B cell (primary cell): Measurements from ENCODE around the gene MTERF2. TPM values are rescaled to one million over a fixed set of nuclear protein-coding genes. Genes with fewer than 3 reads are reported as not detected.

Experiments used
- ATAC-seq: fragments of 200-7000 bp; cut with Tn5 transposase; one replicate; pipeline ENCODE4 v1.10.0; 2021; ENCODE audit warnings: low read depth, mild to moderate bottlenecking, moderate number of reproducible peaks, moderate library complexity
- CTCF ChIA-PET: fragments of 350-600 bp; sonication (Branson Sonifier 250); formaldehyde crosslinking; loops from one replicate; lab custom pipeline; 2021; ENCODE audit warnings: antibody characterized with exemption, inconsistent platforms; lab: Charles Lee
- POLR2A ChIA-PET: fragments of 350-600 bp; sonication (Branson Sonifier 250); formaldehyde crosslinking; loops from one replicate; lab custom pipeline; 2021; ENCODE audit warnings: antibody characterized with exemption; lab: Charles Lee
- DNase-seq: peaks from one replicate; pipeline ENCODE4 v3.0.0; 2013
- H2AFZ ChIP-seq: 2 replicates; pipeline ENCODE4 v1.6.1; 2012; ENCODE audit warnings: mild to moderate bottlenecking, low read depth, low read length; ENCODE audit not compliant: insufficient read depth, poor library complexity, severe bottlenecking
- H3K27ac ChIP-seq, 2 donors: 1 replicate in 1 of 2; 2 replicates in 1 of 2; pipeline ENCODE4 v1.5.1; 2012 to 2013; ENCODE audit warnings: low read length in 2 of 2, mild to moderate bottlenecking in 2 of 2, moderate library complexity in 1 of 2
- H3K27me3 ChIP-seq, 4 experiments: fragments of 200-600 bp in 1 of 4; sonication (generic) in 1 of 4; replicated peaks in 1 of 4; 1 replicate in 2 of 4; 2 replicates in 2 of 4; pipeline versions ENCODE4 v1.6.1 to v1.7.0; 2013 to 2016; ENCODE audit warnings: low read length in 3 of 4, mild to moderate bottlenecking in 2 of 4, mixed read lengths in 1 of 4, moderate library complexity in 1 of 4; ENCODE audit not compliant: insufficient read depth in 4 of 4, control insufficient read depth in 3 of 4; ENCODE audit errors: control extremely low read depth in 1 of 4
- H3K36me3 ChIP-seq, 2 experiments: replicated peaks in 1 of 2; 1 replicate in 1 of 2; 2 replicates in 1 of 2; pipeline versions ENCODE4 v1.6.1 to v1.7.1; 2013; ENCODE audit warnings: low read length in 1 of 2; ENCODE audit not compliant: insufficient read depth in 2 of 2, control insufficient read depth in 1 of 2; ENCODE audit errors: control extremely low read depth in 1 of 2, extremely low read depth in 1 of 2
- H3K4me1 ChIP-seq, 2 donors: fragments of 200-600 bp in 1 of 2; sonication (generic) in 1 of 2; 1 replicate in 1 of 2; 2 replicates in 1 of 2; pipeline versions ENCODE4 v1.5.1 to v1.6.1; 2013 to 2017; ENCODE audit warnings: low read length in 2 of 2; ENCODE audit not compliant: control insufficient read depth in 2 of 2, insufficient read depth in 2 of 2
- H3K4me2 ChIP-seq: replicated peaks from 2 replicates; pipeline ENCODE3; 2012; ENCODE audit warnings: mild to moderate bottlenecking, low read depth, low read length; ENCODE audit not compliant: poor library complexity, severe bottlenecking
- H3K4me3 ChIP-seq, 5 experiments: fragments of 200-600 bp in 1 of 5; sonication (generic) in 1 of 5; 1 replicate in 3 of 5; 2 replicates in 2 of 5; pipeline versions ENCODE4 v1.5.1 to v1.7.0; 2011 to 2016; ENCODE audit warnings: low read length in 4 of 5, mild to moderate bottlenecking in 4 of 5, low read depth in 2 of 5, control low read depth in 1 of 5, moderate library complexity in 1 of 5; ENCODE audit not compliant: insufficient read depth in 1 of 5; ENCODE audit errors: control extremely low read depth in 1 of 5, extremely low read depth in 1 of 5
- H3K79me2 ChIP-seq: fragments of 200-600 bp; sonication (generic); one replicate; pipeline ENCODE4 v1.6.0; 2016; ENCODE audit warnings: low read length; ENCODE audit not compliant: control insufficient read depth, insufficient read depth
- H3K9ac ChIP-seq: fragments of 200-600 bp; sonication (generic); 2 replicates; pipeline ENCODE4 v1.6.1; 2017; ENCODE audit warnings: mild to moderate bottlenecking, low read length, moderate library complexity
- H3K9me3 ChIP-seq, 3 donors: one replicate each; pipeline versions ENCODE4 v1.6.1 to v1.7.1; 2013; ENCODE audit warnings: low read length in 2 of 3; ENCODE audit not compliant: control insufficient read depth in 2 of 3, insufficient read depth in 1 of 3; ENCODE audit errors: control extremely low read depth in 1 of 3
- H4K20me1 ChIP-seq: 2 replicates; pipeline ENCODE4 v1.6.0; 2012; ENCODE audit warnings: mild to moderate bottlenecking, low read length; ENCODE audit not compliant: insufficient read depth, control insufficient read depth, poor library complexity, severe bottlenecking
- H3K27ac Mint-ChIP-seq: one replicate; pipeline ENCODE4 v1.8.0; 2021; ENCODE audit warnings: mixed read lengths
- H3K27me3 Mint-ChIP-seq: one replicate; pipeline ENCODE4 v1.8.0; 2021; ENCODE audit warnings: mixed read lengths
- H3K4me1 Mint-ChIP-seq: one replicate; pipeline ENCODE4 v1.8.0; 2021; ENCODE audit warnings: mixed read lengths
- H3K4me3 Mint-ChIP-seq: one replicate; pipeline ENCODE4 v1.8.0; 2021; ENCODE audit warnings: mixed read lengths
- H3K9me3 Mint-ChIP-seq: one replicate; pipeline ENCODE4 v1.8.0; 2022; ENCODE audit warnings: mixed read lengths; ENCODE audit not compliant: insufficient read depth
- CTCF ChIP-seq: fragments of 200-600 bp; IDR thresholded peaks from one replicate; pipeline ENCODE4 v1.8.0; 2022; ENCODE audit warnings: antibody characterized with exemption, mild to moderate bottlenecking
- EZH2 ChIP-seq: IDR thresholded peaks from 2 replicates; pipeline ENCODE4 v1.6.1; 2012; ENCODE audit warnings: borderline replicate concordance, low read depth, mild to moderate bottlenecking, moderate library complexity, low read length; ENCODE audit not compliant: insufficient read depth, poor library complexity, severe bottlenecking
- WGBS: methylation state at CpG from one replicate; pipeline ENCODE4 v1.1.5; 2013; ENCODE audit warnings: missing lambda C conversion rate; ENCODE audit not compliant: insufficient coverage; 5-methylcytosine and 5-hydroxymethylcytosine counted together
- intact Hi-C: fragments of 100-400 bp; cut with micrococcal nuclease; formaldehyde crosslinking; loops from one replicate; pipeline ENCODE4 v1.10.0; 2022
- polyA plus RNA-seq: library from polyadenylated mRNA; depleted of rRNA; stranded (reverse); fragments of >200 nt; gene quantifications from 2 replicates; pipeline ENCODE4 v1.2.3, GENCODE V29; 2012
- total RNA-seq, 2 donors: library from RNA; stranded (reverse); fragments of 120-200 nt in 1 of 2; gene quantifications; 1 replicate in 1 of 2; 2 replicates in 1 of 2; pipeline versions ENCODE4 v1.2.3 to v1.2.4, GENCODE V29; 2013 to 2022

The MTERF2 gene
- total and polyA plus RNA-seq, 2 donors (not counting 1 experiment from before 2014, with no cell fraction given), result 3.7 to 9.4 TPM

GRCh38 chr12:106953352-106954250, 33.3 kb downstream of the MTERF2 start:
- intact Hi-C loops, result no loop called here
- H3K27ac ChIP-seq, result no peak overlapping the region
- H3K79me2 ChIP-seq, result peaks cover 4% of the 10 kb centered on the region
- Mint-ChIP-seq H3K27ac (no peak overlapping the region), H3K9me3 (peaks cover 10% of the 10 kb centered on the region), H3K27me3 (peaks cover 4% of the 10 kb centered on the region), H3K4me1 (peaks cover 18% of the 10 kb centered on the region), H3K4me3 (no peak overlapping the region)
- CTCF ChIA-PET, result interaction anchor here (0.6 to 0.7 kb wide), 3 partner anchors 43 to 364 kb away, joined by 3 to 4 read pairs (median 3); no protein-coding TSS in a partner anchor
- H3K4me2 ChIP-seq, result no peak overlapping the region
- WGBS, result 92% methylated on average over 2 of the region's 12 CpGs
- no peak overlapping the region for H3K9ac ChIP-seq
- DNase-seq (peak; percentile 10), ATAC-seq (no peak)
- peaks cover 3% of the 10 kb centered on the region for H4K20me1 ChIP-seq
- no peak overlapping the region for H2AFZ ChIP-seq
- no peak overlapping the region for H3K4me3 ChIP-seq
- H3K9me3 ChIP-seq, result peaks cover 0 to 12% (median 0%) of the 10 kb centered on the region in 3 donors
- peaks cover 9 to 12% of the 10 kb centered on the region in 2 donors for H3K4me1 ChIP-seq
- H3K36me3 ChIP-seq, result no peaks in the 10 kb centered on the region
- POLR2A ChIA-PET, result no interaction called here
- TF ChIP-seq EZH2, result no peak
- no peak for TF ChIP-seq CTCF
- no peaks in the 10 kb centered on the region for H3K27me3 ChIP-seq

- TF ChIP-seq CTCF (no peak), EZH2 (no peak)
- peaks cover 14% of the 10 kb centered on the region for H3K9me3 Mint-ChIP-seq
- CTCF ChIA-PET, result no interaction called here
- H3K27me3 Mint-ChIP-seq, result peaks cover 9% of the 10 kb centered on the region
- H3K4me1 Mint-ChIP-seq, result no peaks in the 10 kb centered on the region
- 60% methylated on average over 1 of the region's 5 CpGs for WGBS
- Histone ChIP-seq H3K27ac (no peak overlapping the region), H3K4me1 (peaks cover 0 to 8% of the 10 kb centered on the region in 2 donors), H2AFZ (no peak overlapping the region), H3K9ac (no peak overlapping the region), H4K20me1 (no peaks in the 10 kb centered on the region), H3K4me3 (no peak overlapping the region), H3K79me2 (no peaks in the 10 kb centered on the region), H3K4me2 (no peak overlapping the region), H3K27me3 (peaks cover 0 to 6% (median 1%) of the 10 kb centered on the region in 4 experiments), H3K36me3 (no peaks in the 10 kb centered on the region), H3K9me3 (peaks cover 0 to 12% (median 0%) of the 10 kb centered on the region in 3 donors)
- DNase-seq (no peak), ATAC-seq (no peak)
- POLR2A ChIA-PET, result no interaction called here
- intact Hi-C loops, result no loop called here
- H3K4me3 Mint-ChIP-seq, result no peak overlapping the region
- no peak overlapping the region for H3K27ac Mint-ChIP-seq
These were observed 36.4 kb downstream of the MTERF2 start for GRCh38 chr12:106950591-106950990.
